ENCODE results near the gene DCP1B. TPM values are rescaled to one million over a fixed set of nuclear protein-coding genes. Genes with fewer than 3 reads are reported as not detected.

Gene DCP1B
- polyA plus RNA-seq, 1 experiment = 32.9 TPM

GRCh38 chr12:2013086-2013485 lies 8.8 kb upstream of the DCP1B start:
- Histone ChIP-seq H3K4me3 (ENCODE audit: low read depth, low read length) (no peak overlapping the region), H3K27ac (ENCODE audit: low read depth, low read length) (no peak overlapping the region), H3K27me3 (ENCODE audit: control insufficient read depth, insufficient read depth, low read length) (no peaks in the 10 kb centered on the region), H3K9me3 (ENCODE audit: control insufficient read depth, insufficient read depth, low read length) (no peaks in the 10 kb centered on the region)
- POLR2A ChIA-PET = no interaction called here
- DNase-seq (ENCODE audit: low read depth, low spot score) = no peak
- TF ChIP-seq CTCF (IDR thresholded peaks at IDR 0.05; ENCODE audit: low read depth, low read length) = no peak
- CTCF ChIA-PET = interaction anchor here (0.7 to 2.4 kb wide), 3 partner anchors 8 to 73 kb away, joined by 3 to 9 read pairs (median 3); partner anchors contain the start of gene DCP1B

GRCh38 chr12:2011643-2012607 lies 7.7 kb upstream of the DCP1B start:
- no peak overlapping the region for H3K4me3 ChIP-seq (ENCODE audit: low read depth, low read length)
- no peak for DNase-seq (ENCODE audit: low read depth, low spot score)
- CTCF ChIA-PET = no interaction called here
- POLR2A ChIA-PET = no interaction called here
- H3K27ac ChIP-seq (ENCODE audit: low read depth, low read length) = no peak overlapping the region
- H3K9me3 ChIP-seq (ENCODE audit: control insufficient read depth, insufficient read depth, low read length) = no peaks in the 10 kb centered on the region
- no peak for TF ChIP-seq CTCF (IDR thresholded peaks at IDR 0.05; ENCODE audit: low read depth, low read length)
- H3K27me3 ChIP-seq (ENCODE audit: control insufficient read depth, insufficient read depth, low read length) = no peaks in the 10 kb centered on the region

GRCh38 chr12:2009623-2010022 lies 5.4 kb upstream of the DCP1B start:
- H3K27ac ChIP-seq (ENCODE audit: low read depth, low read length) = no peak overlapping the region
- H3K4me3 ChIP-seq (ENCODE audit: low read depth, low read length) = no peak overlapping the region
- H3K27me3 ChIP-seq (ENCODE audit: control insufficient read depth, insufficient read depth, low read length) = no peaks in the 10 kb centered on the region
- ChIA-PET CTCF (interaction anchor here (0.5 to 2.6 kb wide), 4 partner anchors 15 to 844 kb away, joined by 3 to 9 read pairs (median 3); no protein-coding TSS in a partner anchor), POLR2A (interaction anchor here (0.6 kb wide), 2 partner anchors 37 to 273 kb away, joined by 4 to 5 read pairs; no protein-coding TSS in a partner anchor)
- H3K9me3 ChIP-seq (ENCODE audit: control insufficient read depth, insufficient read depth, low read length) = no peaks in the 10 kb centered on the region
- peak; percentile 26 for TF ChIP-seq CTCF (IDR thresholded peaks at IDR 0.05; ENCODE audit: low read depth, low read length)
- DNase-seq (ENCODE audit: low read depth, low spot score) = no peak

GRCh38 chr12:2008677-2009076 lies 4.4 kb upstream of the DCP1B start:
- ChIA-PET POLR2A (interaction anchor here (0.7 to 1.3 kb wide), 3 partner anchors 15 to 1740 kb away, joined by 3 to 6 read pairs (median 3); no protein-coding TSS in a partner anchor), CTCF (interaction anchor here (2.6 kb wide), 1 partner anchor 69 kb away, joined by 9 read pairs; no protein-coding TSS in a partner anchor)

More at GRCh38 chr12:2008677-2009076, 4.4 kb upstream of the DCP1B start:
- no peak for TF ChIP-seq CTCF (IDR thresholded peaks at IDR 0.05; ENCODE audit: low read depth, low read length)
- no peaks in the 10 kb centered on the region for H3K27me3 ChIP-seq (ENCODE audit: control insufficient read depth, insufficient read depth, low read length)
- H3K9me3 ChIP-seq (ENCODE audit: control insufficient read depth, insufficient read depth, low read length) = no peaks in the 10 kb centered on the region
- H3K27ac ChIP-seq (ENCODE audit: low read depth, low read length) = no peak overlapping the region
- H3K4me3 ChIP-seq (ENCODE audit: low read depth, low read length) = no peak overlapping the region
- DNase-seq (ENCODE audit: low read depth, low spot score) = peak; percentile 61
